IMR-90 (cell line): ENCODE data around the gene TEDC2. TPM values are rescaled to one million over a fixed set of nuclear protein-coding genes. Genes with fewer than 3 reads are reported as not detected.
A peak's percentile ranks its signal among the peaks of the same experiment; 100 is the strongest.

Source experiments
- ATAC-seq: fragments of 200-7000 bp; cut with Tn5 transposase; 2 replicates; pipeline ENCODE4 v1.9.1; 2020; ENCODE audit warnings: low read depth, mild to moderate bottlenecking, moderate library complexity
- BruUV-seq: library from RNA; stranded (reverse); fragments of 400-500 nt; replicated peaks from 2 replicates; lab custom pipeline; 2021; lab: Mats Ljungman, UMichigan
- CTCF ChIA-PET: fragments of 300-600 bp; formaldehyde crosslinking; extraction: SDS; loops from one replicate; lab custom pipeline; 2021; ENCODE audit warnings: antibody characterized with exemption; lab: Yijun Ruan, JAX
- POLR2A ChIA-PET: fragments of 300-600 bp; sonication (Branson Sonifier 250); formaldehyde crosslinking; loops from one replicate; lab custom pipeline; 2022; ENCODE audit warnings: antibody characterized with exemption; ENCODE audit not compliant: unreplicated experiment; lab: Charles Lee
- DNase-seq: peaks from one replicate; pipeline ENCODE4 v3.0.0; 2013
- H2AFZ ChIP-seq: replicated peaks from 2 replicates; pipeline ENCODE3; 2013; ENCODE audit warnings: low read length, mild to moderate bottlenecking; ENCODE audit not compliant: poor library complexity
- H2AK5ac ChIP-seq: 2 replicates; pipeline ENCODE4 v1.6.1; 2013; ENCODE audit warnings: low read depth, low read length, inconsistent platforms
- H2AK9ac ChIP-seq: replicated peaks from 2 replicates; pipeline ENCODE3; 2013; ENCODE audit warnings: mild to moderate bottlenecking, low read depth, low read length, moderate library complexity; ENCODE audit not compliant: poor library complexity
- H2BK120ac ChIP-seq: 2 replicates; pipeline ENCODE4 v1.6.1; 2013; ENCODE audit warnings: low read depth, low read length, inconsistent platforms
- H2BK15ac ChIP-seq: 3 replicates; pipeline ENCODE4 v1.6.1; 2013; ENCODE audit warnings: low read depth, low read length, inconsistent platforms
- H2BK20ac ChIP-seq: 2 replicates; pipeline ENCODE4 v1.6.1; 2013; ENCODE audit warnings: low read depth, mild to moderate bottlenecking, inconsistent platforms, low read length, moderate library complexity
- H2BK5ac ChIP-seq: 2 replicates; pipeline ENCODE4 v1.6.1; 2013; ENCODE audit warnings: mild to moderate bottlenecking, low read depth, low read length, inconsistent platforms; ENCODE audit not compliant: poor library complexity, severe bottlenecking
- H3K14ac ChIP-seq: replicated peaks from 2 replicates; pipeline ENCODE4 v1.6.1; 2013; ENCODE audit warnings: low read depth, low read length, inconsistent platforms
- H3K18ac ChIP-seq: 2 replicates; pipeline ENCODE4 v1.6.1; 2013; ENCODE audit warnings: low read depth, low read length, control low read depth
- H3K23ac ChIP-seq: 2 replicates; pipeline ENCODE4 v1.6.1; 2013; ENCODE audit warnings: low read depth, low read length, inconsistent platforms
- H3K27ac ChIP-seq: 2 replicates; pipeline ENCODE4 v1.5.1; 2013; ENCODE audit warnings: mild to moderate bottlenecking, control low read depth, low read length; ENCODE audit not compliant: insufficient read depth
- H3K27me3 ChIP-seq: 2 replicates; pipeline ENCODE4 v1.6.1; 2013; ENCODE audit warnings: low read length; ENCODE audit not compliant: control insufficient read depth, insufficient read depth
- H3K36me3 ChIP-seq: 2 replicates; pipeline ENCODE4 v1.6.1; 2013; ENCODE audit warnings: low read length, mixed read lengths; ENCODE audit not compliant: control insufficient read depth, insufficient read depth
- H3K4ac ChIP-seq: 2 replicates; pipeline ENCODE4 v1.6.1; 2013; ENCODE audit warnings: low read depth, low read length, inconsistent platforms
- H3K4me1 ChIP-seq: 2 replicates; pipeline ENCODE4 v1.6.1; 2013; ENCODE audit warnings: low read length, mixed read lengths; ENCODE audit not compliant: control insufficient read depth, insufficient read depth
- H3K4me2 ChIP-seq: 2 replicates; pipeline ENCODE4 v1.6.1; 2013; ENCODE audit warnings: low read depth, mild to moderate bottlenecking, control low read depth, low read length, moderate library complexity
- H3K4me3 ChIP-seq: 2 replicates; pipeline ENCODE4 v1.5.1; 2013; ENCODE audit warnings: low read depth, mild to moderate bottlenecking, control low read depth, low read length, moderate library complexity; ENCODE audit not compliant: insufficient read depth
- H3K56ac ChIP-seq: 2 replicates; pipeline ENCODE4 v1.6.1; 2013; ENCODE audit warnings: low read length, inconsistent platforms; ENCODE audit not compliant: insufficient read depth; ENCODE audit errors: extremely low read depth
- H3K79me1 ChIP-seq, 2 experiments: 2 replicates each; pipeline ENCODE4 v1.6.1; 2013; ENCODE audit warnings: low read length in 2 of 2, inconsistent platforms in 1 of 2, low read depth in 1 of 2
- H3K9ac ChIP-seq: 2 replicates; pipeline ENCODE4 v1.6.1; 2013; ENCODE audit warnings: low read depth, low read length, control low read depth
- H3K9me1 ChIP-seq: 2 replicates; pipeline ENCODE4 v1.6.1; 2013; ENCODE audit warnings: low read length, inconsistent platforms; ENCODE audit not compliant: insufficient read depth
- H3K9me3 ChIP-seq: 2 replicates; pipeline ENCODE4 v1.6.1; 2013; ENCODE audit warnings: low read length; ENCODE audit not compliant: control insufficient read depth, insufficient read depth
- H4K20me1 ChIP-seq: 2 replicates; pipeline ENCODE4 v1.6.1; 2013; ENCODE audit warnings: low read length, inconsistent platforms; ENCODE audit not compliant: insufficient read depth
- H4K5ac ChIP-seq: 2 replicates; pipeline ENCODE4 v1.6.1; 2013; ENCODE audit warnings: mild to moderate bottlenecking, low read depth, low read length, control low read depth
- H4K8ac ChIP-seq, 2 experiments: 2 replicates each; pipeline ENCODE4 v1.6.1; 2013; ENCODE audit warnings: low read depth in 2 of 2, low read length in 2 of 2, control low read depth in 1 of 2, inconsistent platforms in 1 of 2
- H4K91ac ChIP-seq: 2 replicates; pipeline ENCODE4 v1.6.1; 2013; ENCODE audit warnings: low read depth, low read length, inconsistent platforms; ENCODE audit not compliant: insufficient read depth
- BHLHE40 ChIP-seq: fragments of 150-350 bp; IDR thresholded peaks from 2 replicates; pipeline ENCODE4 v1.6.1; 2016; ENCODE audit warnings: mild to moderate bottlenecking, low read depth, low read length
- CEBPB ChIP-seq: IDR thresholded peaks from 2 replicates; pipeline ENCODE4 v1.6.1; 2012; ENCODE audit warnings: low read depth, low read length, improper control_type of control experiment
- CHD1 ChIP-seq: IDR thresholded peaks from 2 replicates; pipeline ENCODE4 v1.6.1; 2012; ENCODE audit warnings: low read depth, low read length, improper control_type of control experiment
- CTCF ChIP-seq: conservative IDR thresholded peaks from 2 replicates; pipeline ENCODE4 v1.5.1; 2012; ENCODE audit warnings: mild to moderate bottlenecking, low read depth, low read length, improper control_type of control experiment
- FOS ChIP-seq: fragments of 150-350 bp; IDR thresholded peaks from 2 replicates; pipeline ENCODE4 v1.6.1; 2016; ENCODE audit warnings: low read depth, low read length
- MAFK ChIP-seq: IDR thresholded peaks from 2 replicates; pipeline ENCODE4 v1.6.1; 2012; ENCODE audit warnings: low read depth, low read length, improper control_type of control experiment
- MAZ ChIP-seq: IDR thresholded peaks from 2 replicates; pipeline ENCODE4 v1.6.1; 2012; ENCODE audit warnings: low read depth, mild to moderate bottlenecking, low read length, improper control_type of control experiment, moderate library complexity, borderline replicate concordance
- MXI1 ChIP-seq: IDR thresholded peaks from 2 replicates; pipeline ENCODE4 v1.6.1; 2012; ENCODE audit warnings: low read depth, mild to moderate bottlenecking, low read length, moderate library complexity, borderline replicate concordance
- NFE2L2 ChIP-seq: fragments of 150-350 bp; IDR thresholded peaks from 2 replicates; pipeline ENCODE4 v1.6.1; 2016; ENCODE audit warnings: low read depth, mild to moderate bottlenecking, low read length
- POLR2A ChIP-seq: IDR thresholded peaks from 2 replicates; pipeline ENCODE4 v1.6.1; 2012; ENCODE audit warnings: mild to moderate bottlenecking, low read depth, low read length
- RAD21 ChIP-seq: IDR thresholded peaks from 2 replicates; pipeline ENCODE4 v1.6.1; 2012; ENCODE audit warnings: low read length, improper control_type of control experiment
- RCOR1 ChIP-seq: IDR thresholded peaks from 2 replicates; pipeline ENCODE4 v1.6.1; 2012; ENCODE audit warnings: mild to moderate bottlenecking, low read length, improper control_type of control experiment; ENCODE audit not compliant: insufficient replicate concordance
- RFX5 ChIP-seq: IDR thresholded peaks from 2 replicates; pipeline ENCODE4 v1.8.0; 2012; ENCODE audit warnings: low read depth, mild to moderate bottlenecking, low read length, moderate library complexity
- SMC3 ChIP-seq: fragments of 150-350 bp; IDR thresholded peaks from 2 replicates; pipeline ENCODE4 v1.6.1; 2016; ENCODE audit warnings: low read depth, mild to moderate bottlenecking, antibody characterized with exemption, low read length, moderate library complexity
- USF2 ChIP-seq: fragments of 150-350 bp; IDR thresholded peaks from 2 replicates; pipeline ENCODE4 v1.6.1; 2017; ENCODE audit warnings: mild to moderate bottlenecking, antibody characterized with exemption, low read length, low read depth
- WGBS, 2 experiments: methylation state at CpG; one replicate each; pipeline versions ENCODE4 v1.1.5 to v1.1.7; 2013; ENCODE audit warnings: missing lambda C conversion rate in 2 of 2; ENCODE audit not compliant: insufficient read length in 1 of 2; ENCODE audit errors: extremely low coverage in 2 of 2; 5-methylcytosine and 5-hydroxymethylcytosine counted together
- dilution Hi-C: fragments of 300-500 bp; cut with HindIII; formaldehyde crosslinking; loops from one replicate; pipeline ENCODE4 v1.14.3; 2018; ENCODE audit warnings: low sequenced_read_pairs; ENCODE audit not compliant: unreplicated experiment
- in situ Hi-C: fragments of 300-500 bp; cut with MboI; formaldehyde crosslinking; loops from 3 replicates; pipeline ENCODE4 v1.14.3; 2019; ENCODE audit warnings: low sequenced_read_pairs, inconsistent platforms, mixed read lengths
- intact Hi-C: fragments of 100-400 bp; cut with micrococcal nuclease; formaldehyde crosslinking; loops from 2 replicates; pipeline ENCODE4 v1.10.0; 2022
- polyA plus RNA-seq, 3 experiments: library from polyadenylated mRNA; depleted of rRNA; stranded (reverse); fragments of >200 nt; gene quantifications; 2 replicates each; pipeline ENCODE4 v1.2.3, GENCODE V29; 2012; ENCODE audit warnings: low replicate concordance in 1 of 3
- total RNA-seq: library from RNA; depleted of rRNA; stranded (reverse); fragments of >200 nt; gene quantifications from 2 replicates; pipeline ENCODE4 v1.2.3, GENCODE V29; 2012
- TF ChIP-seq, protein P1 (sequence below): fragments of 150-350 bp; IDR thresholded peaks from 2 replicates; pipeline ENCODE4 v1.6.1; 2016; ENCODE audit warnings: low read depth, mild to moderate bottlenecking, low read length, moderate library complexity, borderline replicate concordance

The TEDC2 gene
- total and polyA plus RNA-seq, 2 of the 4 experiments (the other 2 are of a cell fraction) = 3.6 to 7.3 TPM

DNA sequence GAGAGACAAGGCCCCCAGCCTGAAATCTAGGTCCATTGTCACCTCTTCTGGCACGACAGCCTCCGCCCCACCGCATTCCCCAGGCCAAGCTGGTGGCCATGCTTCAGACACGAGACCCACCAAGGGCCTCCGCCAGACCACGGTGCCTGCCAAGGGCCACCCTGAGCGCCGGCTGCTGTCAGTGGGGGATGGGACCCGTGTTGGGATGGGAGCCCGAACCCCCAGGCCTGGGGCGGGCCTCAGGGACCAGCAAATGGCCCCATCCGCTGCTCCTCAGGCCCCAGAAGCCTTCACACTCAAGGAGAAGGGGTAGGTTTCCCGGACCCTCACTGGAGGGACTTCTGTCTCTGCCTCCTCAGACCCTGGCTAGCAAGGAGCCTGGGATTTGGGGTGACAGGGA lies 1.0 kb downstream of the TEDC2 start:
- Histone ChIP-seq H2AFZ (no peak overlapping the region), H3K27me3 (no peaks in the 10 kb centered on the region), H3K79me1 (peaks cover 3 to 38% of the 10 kb centered on the region in 2 experiments; a peak in 1 of 4 replicates), H2AK5ac (no peak overlapping the region), H2BK15ac (no peak overlapping the region), H3K14ac (no peak overlapping the region), H2BK120ac (no peak overlapping the region), H4K20me1 (no peaks in the 10 kb centered on the region; the same call in 1 of the 2 replicates), H4K5ac (no peak overlapping the region), H3K18ac (no peak overlapping the region), H3K56ac (no peak overlapping the region), H3K9ac (no peak overlapping the region), H4K8ac (no peak overlapping the region), H2BK20ac (no peak overlapping the region), H3K4me3 (no peak overlapping the region), H4K91ac (no peak overlapping the region), H2BK5ac (no peak overlapping the region), H3K9me3 (no peaks in the 10 kb centered on the region), H3K23ac (no peak overlapping the region), H3K4ac (no peak overlapping the region), H3K4me2 (no peak overlapping the region; the same call in 1 of the 2 replicates), H3K9me1 (no peaks in the 10 kb centered on the region; the same call in 1 of the 2 replicates), H3K4me1 (peaks cover 7% of the 10 kb centered on the region; the same call in 1 of the 2 replicates), H3K27ac (no peak overlapping the region), H3K36me3 (peaks cover 12% of the 10 kb centered on the region), H2AK9ac (peak overlapping the region; percentile 91)
- WGBS, 2 experiments = 85% methylated on average over 3 of the region's 13 CpGs; no CpG with 5 or more reads in 1 of the 2 experiments
- in situ Hi-C loops (no loop called here), dilution Hi-C loops (no loop called here), intact Hi-C loops (no loop called here)
- ChIA-PET POLR2A (no interaction called here), CTCF (no interaction called here)
- TF ChIP-seq RCOR1 = no peak
- TF ChIP-seq MAFK = no peak
- no peak for TF ChIP-seq CHD1
- TF ChIP-seq, protein P1, sequence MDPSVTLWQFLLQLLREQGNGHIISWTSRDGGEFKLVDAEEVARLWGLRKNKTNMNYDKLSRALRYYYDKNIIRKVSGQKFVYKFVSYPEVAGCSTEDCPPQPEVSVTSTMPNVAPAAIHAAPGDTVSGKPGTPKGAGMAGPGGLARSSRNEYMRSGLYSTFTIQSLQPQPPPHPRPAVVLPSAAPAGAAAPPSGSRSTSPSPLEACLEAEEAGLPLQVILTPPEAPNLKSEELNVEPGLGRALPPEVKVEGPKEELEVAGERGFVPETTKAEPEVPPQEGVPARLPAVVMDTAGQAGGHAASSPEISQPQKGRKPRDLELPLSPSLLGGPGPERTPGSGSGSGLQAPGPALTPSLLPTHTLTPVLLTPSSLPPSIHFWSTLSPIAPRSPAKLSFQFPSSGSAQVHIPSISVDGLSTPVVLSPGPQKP = no peak
- TF ChIP-seq CEBPB = no peak
- TF ChIP-seq SMC3 = no peak
- TF ChIP-seq FOS = no peak
- no peak for TF ChIP-seq MXI1
- no peak for TF ChIP-seq NFE2L2
- TF ChIP-seq RAD21 = no peak
- TF ChIP-seq USF2 = no peak
- no peak for TF ChIP-seq POLR2A
- TF ChIP-seq MAZ = no peak
- TF ChIP-seq RFX5 = no peak
- no peak for TF ChIP-seq CTCF
- TF ChIP-seq BHLHE40 = no peak
- DNase-seq (no peak), ATAC-seq (no peak)
- no TSS peak for BruUV-seq
